GM12878 (cell line): ENCODE data around the gene RENBP. TPM values are rescaled to one million over a fixed set of nuclear protein-coding genes. Genes with fewer than 3 reads are reported as not detected.

Source experiments
- CTCF ChIP-seq, 3 experiments: IDR thresholded peaks in 2 of 3; conservative IDR thresholded peaks in 1 of 3; 2 replicates each; pipeline ENCODE4 v1.5.1; 2011; ENCODE audit warnings: low read depth in 3 of 3, low read length in 3 of 3, mild to moderate bottlenecking in 3 of 3, control low read depth in 2 of 3, moderate library complexity in 2 of 3, inconsistent platforms in 1 of 3, mixed read lengths in 1 of 3; ENCODE audit not compliant: control insufficient read depth in 2 of 3, insufficient read depth in 1 of 3; ENCODE audit errors: extremely low read depth in 1 of 3
- E2F8 ChIP-seq: fragments of 450-650 bp; IDR thresholded peaks from 2 replicates; pipeline ENCODE4 v1.6.1; 2018; ENCODE audit warnings: mild to moderate bottlenecking, low read depth, moderate library complexity; ENCODE audit not compliant: partially characterized antibody
- FOXM1 ChIP-seq: IDR thresholded peaks from 2 replicates; pipeline ENCODE4 v1.6.1; 2012; ENCODE audit warnings: low read depth, mild to moderate bottlenecking, inconsistent platforms, low read length, moderate library complexity
- HDGF ChIP-seq: fragments of 450-650 bp; IDR thresholded peaks from 2 replicates; pipeline ENCODE4 v1.6.1; 2016; ENCODE audit warnings: antibody characterized with exemption
- MEF2A ChIP-seq: IDR thresholded peaks from 2 replicates; pipeline ENCODE4 v1.6.1; 2011; ENCODE audit warnings: low read depth, mild to moderate bottlenecking, low read length, moderate library complexity; ENCODE audit not compliant: insufficient read depth
- MYC ChIP-seq: IDR thresholded peaks from 2 replicates; pipeline ENCODE4 v1.6.1; 2011; ENCODE audit warnings: mild to moderate bottlenecking, low read length, moderate library complexity, inconsistent platforms; ENCODE audit not compliant: insufficient read depth, insufficient replicate concordance, insufficient read length, severe bottlenecking
- NRF1 ChIP-seq: conservative IDR thresholded peaks from 2 replicates; pipeline ENCODE4 v1.6.1; 2011; ENCODE audit warnings: mild to moderate bottlenecking, low read depth, low read length, improper control_type of control experiment
- RBBP5 ChIP-seq: fragments of 200-600 bp; sonication (generic); conservative IDR thresholded peaks from 2 replicates; pipeline ENCODE4 v1.6.1; 2016
- RFX5 ChIP-seq: IDR thresholded peaks from 2 replicates; pipeline ENCODE4 v1.6.1; 2011; ENCODE audit warnings: low read depth, low read length, improper control_type of control experiment
- STAT3 ChIP-seq: IDR thresholded peaks from 2 replicates; pipeline ENCODE4 v1.6.1; 2011; ENCODE audit warnings: low read depth, low read length, improper control_type of control experiment
- TCF3 ChIP-seq: IDR thresholded peaks from 2 replicates; pipeline ENCODE4 v1.6.1; 2012; ENCODE audit warnings: low read depth, mild to moderate bottlenecking, low read length, borderline replicate concordance; ENCODE audit not compliant: insufficient read depth
- polyA plus RNA-seq, 11 experiments: library from polyadenylated mRNA; depleted of rRNA in 4 of 11; unstranded in 6 of 11; stranded (reverse) in 5 of 11; fragments of >200 nt; fragmentation: Nextera tagmentation in 4 of 11; fragmentation: Illumina TruSeq in 1 of 11; extraction: Ambion mirVana in 4 of 11; extraction: Trizol in 1 of 11; gene quantifications; 1 replicate in 1 of 11; 2 replicates in 10 of 11; pipeline versions ENCODE4 v1.2.1 to v1.2.3, GENCODE V29; 2011 to 2016; ENCODE audit warnings: inconsistent platforms in 2 of 11, missing spikeins in 2 of 11, low read depth in 1 of 11
- total RNA-seq, 4 experiments: library from RNA; depleted of rRNA in 3 of 4; stranded (reverse); fragments of >200 nt in 3 of 4; fragmentation: Illumina TruSeq in 1 of 4; extraction: Trizol in 1 of 4; gene quantifications; 2 replicates each; pipeline versions ENCODE4 v1.2.1 to v1.2.3, GENCODE V29; 2013 to 2021

RENBP gene
- total and polyA plus RNA-seq, 10 of the 15 experiments (the other 5 are each of a cell fraction or from before 2014, with no cell fraction given), result 0.36 to 4.9 (median 1.8) TPM; not detected in 3

GRCh38 chrX:153900831-153901752 lies 43.4 kb downstream of the RENBP start (continued):
- TF ChIP-seq CTCF (IDR thresholded peaks at IDR 0.05 in 2 of 3, conservative IDR thresholded peaks at IDR 0.05 in 1 of 3; ENCODE audit: control insufficient read depth in 2 of 3, extremely low read depth in 1 of 3, insufficient read depth in 1 of 3, low read depth in 3 of 3, low read length in 3 of 3) (no peak), RBBP5 (no peak), HDGF (peak; percentile 96), RFX5 (no peak), E2F8 (no peak), TCF3 (peak; percentile 50; the same call in 1 of the 2 replicates), NRF1 (no peak), FOXM1 (no peak), MEF2A (no peak), MYC (no peak), STAT3 (no peak)
- TF ChIP-seq, all 136 proteins: peak for 24
